H1 (cell line): Measurements from ENCODE around the gene PLXNA3. TPM values are rescaled to one million over a fixed set of nuclear protein-coding genes. Genes with fewer than 3 reads are reported as not detected.

Source experiments
- EZH2 ChIP-seq: fragments of 200-600 bp; sonication (generic); IDR thresholded peaks from 2 replicates; pipeline ENCODE4 v1.7.1; 2012; ENCODE audit warnings: low read depth, mild to moderate bottlenecking, moderate library complexity, low read length, inconsistent platforms; ENCODE audit not compliant: severe bottlenecking
- RXRA ChIP-seq: IDR thresholded peaks from 2 replicates; pipeline ENCODE4 v1.6.1; 2011; ENCODE audit warnings: low read depth, mild to moderate bottlenecking, low read length, moderate library complexity; ENCODE audit not compliant: insufficient read depth
- polyA plus RNA-seq, 7 experiments: library from polyadenylated mRNA; depleted of rRNA in 3 of 7; stranded (reverse) in 5 of 7; unstranded in 2 of 7; fragments of >200 nt in 5 of 7; fragments of 200-250 nt in 2 of 7; gene quantifications; 1 replicate in 5 of 7; 2 replicates in 1 of 7; 4 replicates in 1 of 7; pipeline versions ENCODE4 v1.2.1 to v1.2.3, GENCODE V29; 2011 to 2013; ENCODE audit warnings: missing spikeins in 2 of 7, mixed read lengths in 2 of 7
- total RNA-seq: library from RNA; stranded (reverse); fragmentation: NEBNext Ultra II Directional; extraction: Animal tissue kit (Norgen Biotek cat#: 25700); gene quantifications from 2 replicates; pipeline ENCODE4 v1.2.1, GENCODE V29; 2021

Gene PLXNA3
- total and polyA plus RNA-seq, 2 of the 8 experiments (the other 6 are each of a cell fraction or from before 2014, with no cell fraction given): 10.7 to 18.2 TPM

DNA sequence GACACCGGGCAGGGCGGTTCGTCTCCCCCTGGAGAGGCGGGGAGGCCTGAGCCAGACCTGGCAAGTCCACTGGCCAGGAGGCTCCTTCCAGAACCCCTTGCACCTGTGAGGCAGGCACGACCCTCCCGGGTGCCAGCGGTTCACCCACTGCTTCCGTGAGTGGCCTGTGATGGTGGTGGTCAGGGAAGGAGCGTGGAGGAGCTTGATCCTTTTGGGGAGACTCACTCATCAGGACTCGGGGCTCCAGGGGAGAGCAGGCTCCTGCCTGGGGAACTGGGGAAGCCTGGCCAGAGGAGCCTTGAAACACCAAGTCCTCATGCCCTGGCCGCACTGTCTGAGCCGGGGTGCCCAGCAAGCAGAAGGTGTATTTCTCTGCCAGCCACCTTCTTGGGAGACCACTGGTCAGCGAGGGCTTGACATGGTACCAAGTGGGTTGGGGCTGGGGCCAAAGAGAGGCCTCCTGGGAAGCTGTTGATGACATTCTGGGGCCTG lies 13.3 kb upstream of the PLXNA3 start (continued):
- TF ChIP-seq RXRA (no peak), EZH2 (no peak)
